H1 (cell line): ENCODE results near the gene RASD1. TPM values are rescaled to one million over a fixed set of nuclear protein-coding genes. Genes with fewer than 3 reads are reported as not detected.

Experiments used
- CTCF ChIA-PET: fragments of 300-600 bp; sonication (Branson Sonifier 250); formaldehyde crosslinking; loops from one replicate; lab custom pipeline; 2021; ENCODE audit not compliant: partially characterized antibody; lab: Charles Lee
- POLR2A ChIA-PET: fragments of 300-600 bp; sonication (Branson Sonifier 250); formaldehyde crosslinking; loops from one replicate; lab custom pipeline; 2021; ENCODE audit warnings: inconsistent platforms; ENCODE audit not compliant: partially characterized antibody; lab: Charles Lee
- DNase-seq, 2 experiments: peaks; one replicate each; pipeline versions ENCODE4 v3.0.0 to v3.0.0-alpha.2; 2010 to 2022; ENCODE audit warnings: low spot score in 2 of 2, low read depth in 1 of 2, mixed read lengths in 1 of 2
- FAIRE-seq: peaks from 2 replicates; lab custom pipeline; 2011; peaks lifted over from hg19 to GRCh38; lab: Jason Lieb, UNC
- H2AFZ ChIP-seq: 2 replicates; pipeline ENCODE4 v1.8.1; 2012; ENCODE audit warnings: low read length, inconsistent platforms
- H2AK5ac ChIP-seq: 2 replicates; pipeline ENCODE4 v1.6.1; 2013; ENCODE audit warnings: low read depth, low read length
- H2BK120ac ChIP-seq: replicated peaks from 2 replicates; pipeline ENCODE3; 2013; ENCODE audit warnings: low read depth, low read length, inconsistent platforms
- H2BK12ac ChIP-seq: 2 replicates; pipeline ENCODE4 v1.6.1; 2013; ENCODE audit warnings: low read depth, low read length
- H2BK15ac ChIP-seq: 2 replicates; pipeline ENCODE4 v1.6.1; 2013; ENCODE audit warnings: low read length
- H2BK20ac ChIP-seq: 2 replicates; pipeline ENCODE4 v1.6.1; 2013; ENCODE audit warnings: low read length
- H2BK5ac ChIP-seq: 2 replicates; pipeline ENCODE4 v1.6.1; 2013; ENCODE audit warnings: low read depth, low read length
- H3K14ac ChIP-seq: 2 replicates; pipeline ENCODE4 v1.6.1; 2013; ENCODE audit warnings: inconsistent platforms; ENCODE audit not compliant: insufficient read length
- H3K18ac ChIP-seq: 2 replicates; pipeline ENCODE4 v1.6.1; 2013; ENCODE audit warnings: low read length; ENCODE audit errors: extremely low read depth
- H3K23ac ChIP-seq: 2 replicates; pipeline ENCODE4 v1.6.1; 2013; ENCODE audit warnings: inconsistent platforms; ENCODE audit not compliant: insufficient read length
- H3K23me2 ChIP-seq: 2 replicates; pipeline ENCODE4 v1.6.1; 2013; ENCODE audit warnings: low read depth, low read length
- H3K27ac ChIP-seq: 2 replicates; pipeline ENCODE4 v1.6.1; 2011; ENCODE audit warnings: low read depth, low read length, inconsistent platforms
- H3K27me3 ChIP-seq, 4 experiments: replicated peaks in 1 of 4; 1 replicate in 1 of 4; 2 replicates in 3 of 4; pipeline versions ENCODE4 v1.6.1 to v1.8.1; 2011 to 2013; ENCODE audit warnings: low read length in 3 of 4, mild to moderate bottlenecking in 3 of 4, inconsistent platforms in 2 of 4, mixed read lengths in 2 of 4, moderate library complexity in 1 of 4; ENCODE audit not compliant: control insufficient read depth in 3 of 4, insufficient read depth in 3 of 4; ENCODE audit errors: extremely low read depth in 1 of 4
- H3K36me3 ChIP-seq, 4 experiments: 2 replicates each; pipeline versions ENCODE4 v1.6.1 to v1.8.1; 2011 to 2013; ENCODE audit warnings: mild to moderate bottlenecking in 4 of 4, low read length in 3 of 4, moderate library complexity in 2 of 4, control low read depth in 1 of 4, inconsistent platforms in 1 of 4; ENCODE audit not compliant: insufficient read depth in 4 of 4, control insufficient read depth in 2 of 4
- H3K4ac ChIP-seq: replicated peaks from 2 replicates; pipeline ENCODE3; 2013; ENCODE audit warnings: low read length, low read depth, mixed read lengths, inconsistent platforms; ENCODE audit not compliant: insufficient read length
- H3K4me1 ChIP-seq, 4 experiments: replicated peaks in 1 of 4; 1 replicate in 1 of 4; 2 replicates in 3 of 4; pipeline versions ENCODE4 v1.6.1 to v1.8.1; 2011 to 2013; ENCODE audit warnings: low read length in 3 of 4, inconsistent platforms in 2 of 4, mixed read lengths in 1 of 4; ENCODE audit not compliant: insufficient read depth in 4 of 4, control insufficient read depth in 3 of 4
- H3K4me2 ChIP-seq, 2 experiments: 2 replicates each; pipeline versions ENCODE4 v1.6.1 to v1.8.1; 2011 to 2013; ENCODE audit warnings: low read depth in 2 of 2, low read length in 2 of 2, control low read depth in 1 of 2, inconsistent platforms in 1 of 2, mild to moderate bottlenecking in 1 of 2; ENCODE audit not compliant: insufficient read depth in 1 of 2
- H3K4me3 ChIP-seq, 4 experiments: fragments of 200-600, 300-600 bp in 1 of 4; sonication (generic), shearing (Covaris generic), sonication (Bioruptor Twin) in 1 of 4; 2 replicates each; pipeline versions ENCODE4 v1.5.1 to v1.8.1; 2011 to 2016; ENCODE audit warnings: low read length in 4 of 4, low read depth in 3 of 4, control low read depth in 2 of 4, inconsistent platforms in 2 of 4, mild to moderate bottlenecking in 2 of 4, mixed read lengths in 1 of 4, moderate library complexity in 1 of 4; ENCODE audit not compliant: insufficient read depth in 2 of 4; ENCODE audit errors: extremely low read depth in 1 of 4
- H3K56ac ChIP-seq: replicated peaks from 2 replicates; pipeline ENCODE3; 2013; ENCODE audit warnings: low read depth, mild to moderate bottlenecking, mixed read lengths, low read length, inconsistent platforms; ENCODE audit not compliant: insufficient read length
- H3K79me1 ChIP-seq: 2 replicates; pipeline ENCODE4 v1.6.1; 2013; ENCODE audit warnings: low read depth, low read length, control low read depth
- H3K79me2 ChIP-seq, 2 experiments: 2 replicates each; pipeline versions ENCODE4 v1.6.1 to v1.8.1; 2012 to 2013; ENCODE audit warnings: low read length in 2 of 2, mild to moderate bottlenecking in 2 of 2, inconsistent platforms in 1 of 2; ENCODE audit not compliant: insufficient read depth in 2 of 2, control insufficient read depth in 1 of 2
- H3K9ac ChIP-seq, 4 experiments: replicated peaks in 1 of 4; 1 replicate in 1 of 4; 2 replicates in 3 of 4; pipeline versions ENCODE4 v1.6.1 to v1.8.1; 2011 to 2013; ENCODE audit warnings: low read depth in 3 of 4, low read length in 3 of 4, control low read depth in 2 of 4, mild to moderate bottlenecking in 2 of 4, moderate library complexity in 2 of 4, inconsistent platforms in 1 of 4; ENCODE audit errors: extremely low read depth in 1 of 4
- H3K9me3 ChIP-seq, 2 experiments: 2 replicates each; pipeline versions ENCODE4 v1.6.1 to v1.8.1; 2012 to 2013; ENCODE audit warnings: mild to moderate bottlenecking in 2 of 2, moderate library complexity in 2 of 2, control low read depth in 1 of 2, inconsistent platforms in 1 of 2, low read depth in 1 of 2, low read length in 1 of 2, mixed read lengths in 1 of 2; ENCODE audit not compliant: insufficient read depth in 2 of 2
- H4K20me1 ChIP-seq, 2 experiments: replicated peaks in 1 of 2; 2 replicates each; pipeline versions ENCODE3 to v1.8.1; 2011 to 2013; ENCODE audit warnings: inconsistent platforms in 2 of 2, low read length in 2 of 2, mild to moderate bottlenecking in 1 of 2; ENCODE audit not compliant: insufficient read depth in 2 of 2, control insufficient read depth in 1 of 2
- H4K5ac ChIP-seq: 2 replicates; pipeline ENCODE4 v1.6.1; 2013; ENCODE audit warnings: low read length, low read depth, mixed read lengths, inconsistent platforms; ENCODE audit not compliant: insufficient read length
- H4K8ac ChIP-seq: 2 replicates; pipeline ENCODE4 v1.8.0; 2013; ENCODE audit warnings: mild to moderate bottlenecking, moderate library complexity, low read length, inconsistent platforms; ENCODE audit not compliant: insufficient read depth; ENCODE audit errors: extremely low read depth
- H4K91ac ChIP-seq: replicated peaks from 2 replicates; pipeline ENCODE3; 2013; ENCODE audit warnings: low read length, mixed read lengths, inconsistent platforms; ENCODE audit not compliant: insufficient read length
- MAFK ChIP-seq: IDR thresholded peaks from 2 replicates; pipeline ENCODE4 v1.6.1; 2012; ENCODE audit warnings: low read depth, mild to moderate bottlenecking, improper control_type of control experiment, low read length
- RBBP5 ChIP-seq: IDR thresholded peaks from 2 replicates; pipeline ENCODE4 v1.7.1; 2012; ENCODE audit warnings: low read depth, mild to moderate bottlenecking, inconsistent platforms, low read length, moderate library complexity, borderline replicate concordance
- SIRT6 ChIP-seq: IDR thresholded peaks from one replicate; pipeline ENCODE4 v1.7.1; 2012; ENCODE audit warnings: low read length, inconsistent platforms
- WGBS, 2 experiments: shearing (Covaris generic) in 1 of 2; methylation state at CpG; one replicate each; pipeline versions ENCODE4 v1.1.6 to v1.1.7; 2013 to 2015; ENCODE audit warnings: low lambda C conversion rate in 2 of 2, mixed read lengths in 2 of 2, inconsistent platforms in 1 of 2, low coverage in 1 of 2, missing lambda C conversion rate in 1 of 2; ENCODE audit not compliant: insufficient replicate concordance in 2 of 2, insufficient coverage in 1 of 2, insufficient read length in 1 of 2; ENCODE audit errors: extremely low coverage in 1 of 2, missing lambda C conversion rate in 1 of 2; 5-methylcytosine and 5-hydroxymethylcytosine counted together
- polyA plus RNA-seq, 7 experiments: library from polyadenylated mRNA; depleted of rRNA in 3 of 7; stranded (reverse) in 5 of 7; unstranded in 2 of 7; fragments of >200 nt in 5 of 7; fragments of 200-250 nt in 2 of 7; gene quantifications; 1 replicate in 5 of 7; 2 replicates in 1 of 7; 4 replicates in 1 of 7; pipeline versions ENCODE4 v1.2.1 to v1.2.3, GENCODE V29; 2011 to 2013; ENCODE audit warnings: missing spikeins in 2 of 7, mixed read lengths in 2 of 7
- total RNA-seq: library from RNA; stranded (reverse); fragmentation: NEBNext Ultra II Directional; extraction: Animal tissue kit (Norgen Biotek cat#: 25700); gene quantifications from 2 replicates; pipeline ENCODE4 v1.2.1, GENCODE V29; 2021

RASD1 gene
- total and polyA plus RNA-seq, 2 of the 8 experiments (the other 6 are each of a cell fraction or from before 2014, with no cell fraction given), result 2.3 to 2.6 TPM

- FAIRE-seq (no peak), DNase-seq (no peak)
- H3K4me2 ChIP-seq, result no peak overlapping the region
- no peaks in the 10 kb centered on the region for H3K79me1 ChIP-seq
- WGBS, 2 experiments, result 82% methylated on average over 5 of the region's 5 CpGs; no CpG with 5 or more reads in 1 of the 2 experiments
- H2BK120ac ChIP-seq, result no peak overlapping the region
- H2AK5ac ChIP-seq, result no peak overlapping the region
- no peak overlapping the region for H3K27ac ChIP-seq
- no peak overlapping the region for H3K18ac ChIP-seq
- no peaks in the 10 kb centered on the region; a peak in 2 of 7 replicates for H3K27me3 ChIP-seq
- no peak overlapping the region for H2BK20ac ChIP-seq
- H2BK5ac ChIP-seq, result no peak overlapping the region
- no peak overlapping the region for H3K4ac ChIP-seq
- H4K91ac ChIP-seq, result no peak overlapping the region
- no peaks in the 10 kb centered on the region; the same call in 1 of the 2 replicates for H3K23me2 ChIP-seq
- no peak overlapping the region for H3K23ac ChIP-seq
- H4K8ac ChIP-seq, result no peak overlapping the region
- no peak overlapping the region for H2BK12ac ChIP-seq
- CTCF ChIA-PET, result interaction anchor here (1.7 to 2.0 kb wide), 2 partner anchors 23 to 81 kb away, joined by 6 read pairs; no protein-coding TSS in a partner anchor
- H3K4me3 ChIP-seq, result no peak overlapping the region
- H3K56ac ChIP-seq, result no peak overlapping the region
- H3K79me2 ChIP-seq, result no peaks in the 10 kb centered on the region
- H3K36me3 ChIP-seq, result no peaks in the 10 kb centered on the region
- no peak overlapping the region for H2AFZ ChIP-seq
- POLR2A ChIA-PET, result no interaction called here
- no peak overlapping the region for H3K9ac ChIP-seq
- H3K14ac ChIP-seq, result no peak overlapping the region
- H4K5ac ChIP-seq, result no peak overlapping the region
- no peaks in the 10 kb centered on the region for H4K20me1 ChIP-seq
- no peak overlapping the region for H2BK15ac ChIP-seq
- no peaks in the 10 kb centered on the region for H3K9me3 ChIP-seq
- no peaks in the 10 kb centered on the region for H3K4me1 ChIP-seq
- TF ChIP-seq SIRT6 (no peak), MAFK (no peak), RBBP5 (no peak)
Observed at GRCh38 chr17:17468217-17469010, 27.8 kb downstream of the RASD1 start.
